LHCN-M2 (cell line): ENCODE measurements around the gene SIRPG. TPM values are rescaled to one million over a fixed set of nuclear protein-coding genes. Genes with fewer than 3 reads are reported as not detected.
"Not testable (repeated sequence)": the region's sequence is repeated elsewhere in the genome, so short reads cannot be mapped to it uniquely, and the experiment has no call there.

Experiments
- DNase-seq: peaks from one replicate; pipeline ENCODE4 v3.0.0-alpha.2; 2012; ENCODE audit warnings: low read depth
- total RNA-seq: library from RNA; depleted of rRNA; stranded (reverse); fragments of >200 nt; gene quantifications from 2 replicates; pipeline ENCODE4 v1.2.3, GENCODE V29; 2014

The SIRPG gene
- total RNA-seq, 1 experiment from 2014 or later: not detected

DNA sequence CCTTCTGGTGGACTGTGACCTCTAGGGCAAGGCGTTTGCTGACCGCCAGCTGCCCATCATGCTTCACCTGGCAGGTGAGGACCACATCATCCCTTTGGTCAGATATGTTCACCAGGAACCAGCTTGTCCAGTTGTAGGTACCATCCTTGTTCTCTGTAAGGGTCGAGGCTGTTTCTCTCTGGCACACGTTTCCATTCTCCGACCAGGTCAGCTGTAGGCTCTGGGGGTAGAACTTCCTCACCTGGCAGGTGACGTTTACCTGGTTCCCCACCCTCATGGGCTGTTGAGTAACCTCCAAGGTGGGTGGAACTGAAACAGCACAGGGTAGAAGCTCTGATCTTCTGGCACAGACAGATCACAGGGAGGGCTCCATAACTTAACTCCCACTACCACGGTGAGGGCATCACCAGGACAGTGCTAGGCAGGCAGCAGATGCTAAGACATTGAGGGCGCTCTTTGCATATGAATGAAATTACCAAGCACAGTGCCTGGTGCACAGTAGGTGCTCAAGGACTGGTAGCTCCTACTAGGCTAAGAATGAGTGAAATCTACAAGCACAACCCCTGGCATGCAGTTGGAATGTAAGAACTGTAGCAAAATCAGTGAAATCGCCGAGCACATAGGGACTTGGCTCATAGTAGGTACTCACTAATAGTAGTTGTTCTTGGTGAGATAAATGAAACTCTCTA is 22.1 kb downstream of the SIRPG start:
- DNase-seq: no peak

DNA sequence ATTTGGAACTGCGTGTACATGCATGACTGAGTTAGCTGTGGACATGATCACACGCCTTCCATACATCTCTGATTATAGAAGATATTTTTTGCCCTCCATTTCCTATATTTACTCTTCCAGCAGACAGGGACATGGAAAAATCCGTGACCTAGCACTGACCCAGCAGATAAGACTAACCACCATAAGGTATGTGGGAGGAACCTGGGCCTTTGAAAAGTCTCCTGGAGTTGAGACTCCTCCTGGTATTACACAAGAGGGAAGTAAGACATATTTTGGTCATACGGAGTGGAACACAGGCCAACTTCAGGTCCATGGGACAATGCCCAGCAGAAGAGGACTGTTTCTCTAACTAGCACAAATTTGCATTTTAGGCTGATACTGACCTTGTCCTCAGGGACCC is 24.0 kb downstream of the SIRPG start:
- DNase-seq: no peak

DNA sequence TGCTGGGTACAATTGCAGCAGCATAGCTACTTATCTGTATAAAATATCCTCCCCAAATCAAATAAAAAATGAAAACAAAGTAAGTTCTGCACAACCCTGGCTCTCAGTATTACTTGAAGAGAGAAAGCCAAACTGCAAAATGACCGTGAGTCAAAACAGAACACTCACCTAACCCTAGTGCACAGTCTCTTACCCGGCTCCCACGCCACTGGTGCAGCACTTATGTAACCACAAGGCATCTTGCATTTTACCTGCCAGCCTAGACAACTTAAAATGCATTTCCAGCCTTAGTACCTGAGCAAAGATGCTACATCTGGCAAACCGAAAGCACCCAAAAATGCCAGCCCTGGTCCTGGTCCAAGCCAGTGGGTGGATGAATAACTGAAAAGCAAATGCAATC is 25.4 kb downstream of the SIRPG start:
- DNase-seq: no peak

- DNase-seq: no peak
Observed at GRCh38 chr20:1631309-1632151, 26.0 kb downstream of the SIRPG start.

GRCh38 chr20:1630186-1630585 is 27.4 kb downstream of the SIRPG start:
- no peak for DNase-seq

DNA sequence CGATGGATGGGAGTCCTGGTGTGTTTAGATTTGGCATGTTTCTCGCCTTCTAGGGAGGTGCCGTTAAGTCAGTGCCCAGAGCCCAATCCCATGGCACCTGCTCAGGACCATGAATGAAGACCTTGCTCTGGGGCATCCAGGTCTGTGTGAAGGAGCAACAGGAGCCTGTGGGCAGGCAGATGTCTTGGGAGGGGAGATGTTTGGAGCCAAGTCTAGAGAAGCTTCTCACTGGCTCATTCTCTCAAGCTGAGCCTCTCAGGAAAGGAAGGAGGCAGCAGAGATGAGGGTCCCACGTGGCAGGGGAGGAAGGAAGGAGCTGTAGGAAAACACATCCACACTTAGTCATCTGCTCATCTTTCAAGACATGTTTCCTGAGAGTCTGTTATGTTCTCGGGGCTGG is 28.3 kb downstream of the SIRPG start:
- no peak for DNase-seq

DNA sequence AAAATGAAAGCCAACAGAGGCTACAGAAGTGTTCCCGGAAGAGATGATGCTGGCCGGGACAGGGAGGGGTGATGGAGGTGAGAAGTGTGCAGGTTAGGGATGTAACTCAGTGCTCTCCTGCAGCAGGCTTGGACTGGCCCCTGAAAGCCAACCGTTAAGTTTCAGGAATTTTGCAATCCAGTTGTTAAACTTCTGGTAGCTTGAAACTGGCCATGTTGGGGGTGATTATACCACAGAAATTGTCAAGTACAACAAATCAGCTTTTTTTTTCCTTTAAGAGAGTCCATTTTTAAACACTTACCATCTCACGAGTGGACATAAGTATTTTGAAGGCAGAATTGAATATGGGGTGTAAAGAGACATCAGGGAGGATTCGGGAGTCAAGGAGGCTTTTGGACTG is 29.0 kb downstream of the SIRPG start:
- DNase-seq: no peak

- DNase-seq: no peak
Observed at GRCh38 chr20:1627200-1627550, 30.4 kb downstream of the SIRPG start.

GRCh38 chr20:1626528-1627199 is 30.9 kb downstream of the SIRPG start:
- DNase-seq: no peak

- no peak for DNase-seq
Observed at GRCh38 chr20:1625083-1625690, 32.4 kb downstream of the SIRPG start.

DNA sequence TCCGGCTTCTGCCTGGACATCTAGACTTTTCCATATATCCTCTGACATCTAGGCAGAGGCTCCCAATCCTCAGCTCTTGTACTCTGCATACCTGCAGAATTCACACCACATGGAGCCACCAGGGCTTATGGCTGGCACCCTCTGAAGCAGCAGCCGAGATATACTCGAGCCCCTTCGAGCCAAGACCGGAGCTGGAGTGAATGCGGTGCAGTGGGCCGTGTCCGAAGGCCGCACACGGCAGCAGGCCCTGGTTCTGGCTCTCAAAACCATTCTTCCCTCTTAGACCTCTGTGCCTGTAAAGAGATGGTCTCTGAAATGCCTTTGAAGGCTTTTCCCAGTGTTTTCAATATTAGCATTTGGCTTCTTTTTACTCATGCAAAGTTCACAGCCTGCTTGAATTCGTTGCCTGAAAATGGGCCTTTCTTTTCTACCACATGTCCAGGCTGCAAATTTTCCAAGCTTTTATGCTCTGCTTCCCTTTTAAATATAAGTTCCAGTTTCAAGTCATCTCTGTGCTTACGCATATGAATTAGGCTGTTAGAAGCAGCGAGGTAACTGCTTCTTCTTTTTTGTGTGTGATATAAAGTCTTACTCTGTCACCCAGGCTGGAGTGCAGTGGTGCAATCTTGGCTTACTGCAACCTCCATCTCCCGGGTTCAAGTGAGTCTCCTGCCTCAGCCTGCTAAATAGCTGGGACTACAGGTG is 33.9 kb downstream of the SIRPG start:
- no peak for DNase-seq

DNA sequence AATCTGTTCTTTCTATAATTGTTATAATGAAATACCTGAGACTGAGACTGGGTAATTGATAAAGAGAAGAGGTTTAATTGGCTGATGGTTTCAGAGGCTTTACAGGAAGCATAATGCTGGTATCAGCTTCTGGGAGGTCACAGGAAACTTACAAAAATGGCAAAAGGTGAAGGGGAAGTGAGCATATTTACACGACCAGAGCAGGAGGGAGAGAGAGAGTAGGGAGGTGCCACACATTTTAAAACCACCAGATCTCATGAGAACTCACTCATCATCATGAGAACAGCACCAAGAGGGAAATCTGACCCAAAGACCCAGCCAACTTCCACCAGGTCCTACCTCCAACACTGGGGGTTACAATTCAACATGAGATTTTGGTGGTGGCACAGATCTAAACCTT is 35.1 kb downstream of the SIRPG start:
- DNase-seq: no peak

- DNase-seq: no peak
Observed at GRCh38 chr20:1621316-1621715, 36.3 kb downstream of the SIRPG start.

- no peak for DNase-seq
Observed at GRCh38 chr20:1619861-1620444, 37.6 kb downstream of the SIRPG start, which contains the start of gene SIRPB1. TSS of gene SIRPB1 (minus strand) at chr20:1620009. CDS start at chr20:1619944, 65 bp downstream.

GRCh38 chr20:1618954-1619540 is 38.5 kb downstream of the SIRPG start:
- no peak for DNase-seq

DNA sequence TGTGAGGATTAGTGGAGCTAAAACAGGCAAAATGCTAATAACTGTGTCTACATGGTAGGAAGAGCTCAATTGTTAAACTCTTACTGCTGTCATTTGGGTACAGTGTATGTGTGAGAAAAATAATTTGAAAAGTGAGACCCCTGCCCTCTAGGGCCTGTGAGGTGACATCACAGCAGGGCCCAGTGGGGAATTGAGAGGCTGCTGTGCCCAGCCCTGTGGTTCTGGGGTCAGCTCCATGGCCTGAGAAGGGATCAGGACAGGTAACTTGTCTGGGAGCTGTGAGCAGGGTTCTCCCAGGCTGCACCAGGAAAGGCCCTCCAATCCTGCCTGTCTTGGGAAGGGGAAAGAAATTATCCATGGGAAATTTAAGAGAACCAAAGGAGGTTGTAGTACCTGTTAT is 39.1 kb downstream of the SIRPG start:
- no peak for DNase-seq

- DNase-seq: no peak
Observed at GRCh38 chr20:1616858-1617434, 40.6 kb downstream of the SIRPG start.

- not testable (repeated sequence) for DNase-seq
Observed at GRCh38 chr20:1610404-1610803, 47.2 kb downstream of the SIRPG start.

GRCh38 chr20:1608678-1609347 is 48.8 kb downstream of the SIRPG start:
- not testable (repeated sequence) for DNase-seq

GRCh38 chr20:1600736-1601135 is 56.8 kb downstream of the SIRPG start:
- no peak for DNase-seq
